ENCODE measurements around the gene REXO4.

GRCh38 chr9:133362359-133363044 is 55.3 kb downstream of the REXO4 start:
- TF ChIP-seq CTCF (IDR thresholded peaks at IDR 0.05) (no peak), POLR2A (IDR thresholded peaks at IDR 0.05) (no peak)

All from adrenal gland (tissue), 5 donors.